DMS53 treated with DMSO at 0.1 percent for 48 hours (cell line): ENCODE results near the gene MYLK2.

ENCODE experiments used
- DNase-seq: peaks from one replicate; lab custom pipeline; 2025; ENCODE audit not compliant: unreplicated experiment; lab: John Stamatoyannopoulos, UW

Gene MYLK2

GRCh38 chr20:31851240-31851955 lies 32.2 kb downstream of the MYLK2 start:
- no peak for DNase-seq

DNA sequence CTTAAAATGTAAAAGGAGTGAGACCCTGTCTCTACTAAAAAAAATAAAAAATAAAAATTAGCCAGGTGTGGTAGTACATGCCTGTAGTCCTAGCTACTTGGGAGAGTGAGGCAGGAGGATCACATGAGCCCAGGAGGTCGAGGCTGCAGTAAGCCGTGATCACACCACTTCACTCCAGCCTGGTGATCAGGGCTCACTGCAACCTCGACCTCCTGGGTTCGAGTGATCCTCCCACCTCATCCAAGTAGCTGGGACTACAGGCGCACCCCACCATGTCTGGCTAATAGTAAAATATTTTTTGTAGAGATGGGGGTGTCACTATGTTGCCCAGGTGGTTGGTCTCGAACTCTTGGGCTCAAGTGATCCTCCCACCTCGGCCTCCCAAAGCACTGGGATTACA lies 34.3 kb downstream of the MYLK2 start:
- no peak for DNase-seq

DNA sequence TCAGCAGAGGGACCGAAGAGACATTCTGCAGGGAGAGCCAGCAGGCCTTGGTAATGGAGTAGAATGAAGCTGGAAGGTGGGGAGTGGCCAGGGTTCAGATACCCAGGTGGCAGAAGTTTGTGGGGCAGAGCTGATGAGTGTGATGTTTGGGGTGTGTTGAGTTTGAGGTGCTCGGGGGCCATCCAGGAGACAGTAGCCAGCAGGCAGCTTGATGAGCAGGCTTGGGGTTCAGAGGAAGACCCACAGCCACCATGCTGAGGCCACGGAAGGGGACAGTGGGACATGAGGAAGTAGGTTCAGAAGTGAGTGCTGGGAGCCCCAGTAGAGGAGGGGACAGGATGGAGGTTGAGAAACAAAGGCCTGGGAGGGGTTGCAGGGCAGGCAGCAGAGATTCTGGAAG lies 37.4 kb downstream of the MYLK2 start:
- no peak for DNase-seq

DNA sequence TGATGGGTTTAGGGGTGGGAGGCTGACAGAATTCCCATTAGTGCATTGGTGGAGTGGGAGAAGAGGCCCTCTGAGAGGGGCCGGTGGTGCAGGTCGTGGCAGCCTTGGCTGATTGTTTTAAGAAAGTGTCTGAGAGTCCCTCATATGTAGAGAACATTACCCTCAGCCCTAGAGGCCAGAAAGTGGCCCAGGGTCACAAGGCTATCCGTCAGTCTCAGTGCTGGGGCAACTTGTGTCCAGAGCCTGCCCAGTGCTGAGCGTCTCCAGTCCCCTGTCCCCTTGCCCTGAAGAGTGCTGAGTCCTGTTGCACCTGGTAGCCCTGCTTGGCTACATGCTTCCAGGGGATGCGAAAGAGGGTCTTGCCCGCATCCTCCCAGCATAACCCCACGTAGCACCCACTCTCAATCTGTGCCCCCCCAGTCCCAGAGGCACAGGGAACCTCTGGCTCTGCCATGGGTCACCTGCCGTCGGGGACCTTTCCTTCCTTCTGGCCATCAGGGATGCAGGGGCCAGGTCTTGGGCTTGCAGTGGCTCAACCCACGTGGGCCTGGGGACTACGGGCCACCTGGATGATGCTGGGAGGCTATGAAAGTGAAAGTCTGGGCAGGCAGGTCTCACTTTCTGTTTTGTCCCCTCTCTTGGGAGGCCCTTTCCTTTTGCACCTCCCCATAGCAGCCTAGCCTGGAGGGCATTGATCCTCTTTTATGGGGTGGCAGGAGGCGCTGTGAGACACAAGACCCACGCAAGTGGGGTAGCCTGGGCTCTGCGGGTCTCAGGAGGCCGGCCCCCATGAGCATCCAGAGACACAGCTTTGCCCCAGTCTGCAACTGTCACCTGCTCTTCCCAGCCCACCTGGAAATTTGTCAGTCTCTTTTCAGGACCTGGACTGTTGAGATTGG lies 39.0 kb downstream of the MYLK2 start:
- no peak for DNase-seq

DNA sequence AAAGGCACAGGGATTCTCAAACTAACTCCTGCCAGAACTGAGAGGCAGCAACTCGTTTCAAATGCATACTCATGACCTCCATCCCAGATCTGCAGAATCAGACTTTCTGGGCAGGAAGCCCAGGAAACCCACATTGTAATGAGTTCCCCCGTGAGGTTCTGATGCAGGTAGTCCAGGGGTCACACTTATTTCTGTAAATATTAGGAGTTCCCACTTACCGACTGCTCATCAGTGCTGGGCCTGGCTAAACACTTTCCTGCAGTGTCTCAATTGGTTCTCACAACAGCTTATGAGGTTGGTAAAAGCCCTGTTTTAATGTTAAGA lies 39.6 kb downstream of the MYLK2 start:
- no peak for DNase-seq

DNA sequence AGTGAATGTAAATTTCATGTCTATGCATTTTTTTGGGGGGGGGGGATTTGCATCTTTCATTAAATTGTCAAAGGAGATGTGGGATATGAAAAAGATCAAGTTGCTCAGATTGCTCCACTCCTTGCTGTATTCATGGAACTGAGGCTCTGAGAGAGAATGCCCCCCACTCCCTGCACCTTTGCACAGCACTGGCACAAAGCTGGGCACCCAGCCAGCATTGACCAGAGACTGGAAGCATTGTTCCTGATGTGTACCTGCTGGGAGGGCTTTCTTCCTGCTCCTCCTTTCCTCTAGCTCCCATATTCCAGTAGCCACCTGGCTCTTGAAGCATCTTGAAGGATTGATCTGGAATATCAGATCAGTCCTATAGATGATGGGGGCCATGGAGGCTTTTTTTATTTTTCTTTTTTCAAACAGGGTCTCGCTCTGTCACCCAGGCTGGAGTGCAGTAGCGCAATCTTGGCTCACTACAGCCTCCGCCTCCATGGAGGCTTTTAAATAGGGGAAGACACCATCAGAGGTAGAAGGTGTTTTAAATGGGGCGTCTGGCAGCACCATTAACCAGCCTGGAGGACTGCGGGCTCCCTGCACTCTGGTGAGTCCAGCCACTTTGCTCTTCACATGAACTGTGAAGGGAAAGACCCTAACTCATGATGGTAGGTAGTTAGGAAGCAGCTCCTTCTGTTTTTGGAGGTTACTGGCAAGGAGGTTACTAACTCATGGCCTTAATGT lies 40.3 kb downstream of the MYLK2 start:
- no peak for DNase-seq

GRCh38 chr20:31859998-31860380 lies 40.8 kb downstream of the MYLK2 start:
- DNase-seq: no peak

DNA sequence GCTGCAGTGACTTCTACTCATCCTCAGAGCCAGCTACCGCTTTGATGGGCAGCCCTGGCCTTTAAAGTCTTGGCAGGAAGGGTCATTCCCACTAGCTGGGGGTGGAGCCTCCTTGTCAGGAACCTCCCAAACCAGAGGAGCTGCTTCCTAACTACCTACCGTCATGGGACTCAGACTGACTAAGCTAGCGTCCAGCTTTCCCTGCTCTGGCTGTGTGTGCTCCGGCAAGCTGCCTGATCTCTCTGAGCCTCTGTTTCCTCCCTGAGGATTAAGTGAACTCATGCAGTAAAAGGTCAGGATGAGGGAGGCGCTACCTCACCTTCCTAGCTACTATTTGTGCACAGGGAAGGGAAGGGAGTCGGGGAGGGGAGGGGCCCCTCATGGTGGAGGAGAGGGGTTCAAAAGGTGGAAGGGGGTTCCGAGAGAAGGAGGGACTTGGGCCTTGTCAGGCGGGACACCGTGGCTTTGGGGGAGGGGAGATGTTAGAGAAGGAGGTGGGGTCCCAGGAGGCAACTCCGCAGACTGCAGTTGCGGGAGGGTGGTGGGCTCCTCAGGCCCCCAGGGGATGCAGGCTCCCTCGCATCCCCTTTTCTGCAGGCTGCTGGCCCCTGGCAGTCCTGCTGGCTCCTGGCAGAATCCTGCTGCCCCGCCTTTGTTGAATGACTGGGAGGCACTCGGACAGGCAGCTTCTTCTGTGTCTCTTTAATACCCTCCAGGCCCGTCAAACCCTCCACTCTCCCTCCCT lies 41.4 kb downstream of the MYLK2 start:
- peak; percentile 15 for DNase-seq

DNA sequence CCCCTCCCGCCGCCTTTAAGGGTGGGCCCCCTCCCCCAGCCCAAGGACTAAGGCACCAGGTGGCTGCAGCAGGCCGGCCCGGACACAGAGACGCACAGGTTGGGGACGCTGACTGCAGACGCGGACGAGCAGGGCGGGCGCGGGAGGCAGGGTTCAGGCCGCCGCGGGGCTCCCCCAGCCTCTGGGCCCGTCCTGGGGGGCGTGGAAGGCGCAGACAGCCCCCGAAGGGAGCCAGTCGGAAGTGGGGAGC lies 41.9 kb downstream of the MYLK2 start:
- DNase-seq: no peak

- peak; percentile 77 for DNase-seq
Observed at GRCh38 chr20:31861385-31862156, 42.4 kb downstream of the MYLK2 start.

GRCh38 chr20:31862157-31862470 lies 43.0 kb downstream of the MYLK2 start:
- DNase-seq: no peak

- DNase-seq: no peak
Observed at GRCh38 chr20:31862506-31862905, 43.4 kb downstream of the MYLK2 start.

- DNase-seq: no peak
Observed at GRCh38 chr20:31863296-31864085, 44.3 kb downstream of the MYLK2 start.

- no peak for DNase-seq
Observed at GRCh38 chr20:31864521-31865400, 45.6 kb downstream of the MYLK2 start.

GRCh38 chr20:31866221-31866620 lies 47.1 kb downstream of the MYLK2 start:
- DNase-seq: no peak

GRCh38 chr20:31868853-31869672 lies 49.9 kb downstream of the MYLK2 start:
- DNase-seq: no peak

DNA sequence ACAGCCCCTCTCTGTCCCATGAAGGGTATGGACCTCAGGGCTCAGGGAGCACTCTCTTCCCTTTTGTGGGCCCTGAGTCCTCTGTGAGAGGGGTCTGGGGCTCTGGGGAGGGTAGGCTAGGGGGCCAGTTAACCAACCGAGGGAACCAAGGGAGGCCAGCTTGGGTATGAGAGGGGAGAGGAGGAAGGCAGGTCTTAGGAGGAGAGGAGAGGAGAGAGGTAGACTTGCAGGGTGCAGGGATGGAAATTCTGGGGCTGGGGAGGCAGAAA lies 50.5 kb downstream of the MYLK2 start:
- no peak for DNase-seq

DNA sequence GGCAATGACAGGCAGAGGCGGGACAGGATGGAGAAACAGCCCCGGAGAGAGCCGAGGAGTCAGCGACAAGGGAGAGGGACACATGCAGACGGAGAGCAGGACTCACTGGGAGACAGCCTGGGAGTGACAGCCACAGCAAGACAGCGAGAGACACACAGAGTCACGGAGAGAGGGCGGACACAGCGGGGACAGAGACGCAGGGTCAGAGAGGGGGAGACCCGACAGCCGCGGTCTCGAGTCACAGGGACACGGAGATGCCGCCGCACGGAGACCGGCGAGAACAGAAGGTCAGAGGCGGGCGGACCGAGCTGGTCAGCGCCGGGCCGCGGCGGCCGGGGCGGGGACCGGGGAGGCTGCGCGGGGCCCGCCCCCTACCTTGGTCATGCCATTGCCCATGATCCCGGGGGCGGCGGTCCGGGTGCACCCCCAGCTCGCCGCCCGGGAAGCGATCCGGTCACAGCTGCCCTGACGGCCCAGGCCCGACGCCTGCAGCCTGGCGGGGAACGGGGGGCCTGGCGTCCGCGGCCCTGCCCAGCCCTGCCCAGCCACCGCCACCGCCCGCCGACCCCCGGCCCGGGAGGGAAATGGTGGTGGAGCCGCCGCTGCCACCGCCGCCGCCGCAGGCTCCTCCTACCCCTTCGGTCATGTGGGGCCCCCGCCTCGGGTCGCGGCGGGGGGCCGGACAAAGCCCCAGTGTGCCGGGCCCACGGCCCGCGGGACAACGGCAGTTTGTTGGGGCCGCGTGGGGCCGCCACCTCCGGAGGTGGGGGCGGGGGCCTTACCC lies 51.0 kb downstream of the MYLK2 start, which contains the start of the genes DUSP15 and TTLL9:
TSS of gene DUSP15 (minus strand) at position 586 of the 784 bp plus-strand sequence. CDS start at position 396, 190 bp downstream.
TSS of gene TTLL9 (plus strand) at position 693 of the 784 bp plus-strand sequence. CDS start 493 bp downstream, outside the sequence.
- peak; percentile 12 for DNase-seq
